SK-N-SH (cell line): ENCODE results near the gene OGFR. TPM values are rescaled to one million over a fixed set of nuclear protein-coding genes. Genes with fewer than 3 reads are reported as not detected.

ENCODE experiments used
- CTCF ChIA-PET: fragments of 300-600, 350-600 bp; formaldehyde crosslinking; extraction: SDS; loops from one replicate; lab custom pipeline; 2021; lab: Yijun Ruan, JAX
- POLR2A ChIA-PET: fragments of 350-600 bp; sonication (Branson Sonifier 250); formaldehyde crosslinking; extraction: SDS; loops from one replicate; lab custom pipeline; 2020; ENCODE audit warnings: antibody characterized with exemption, inconsistent platforms; lab: Yijun Ruan, JAX
- DNase-seq: peaks from one replicate; pipeline ENCODE4 v3.0.0; 2012
- H2AFZ ChIP-seq: fragments of 200-600 bp; sonication (generic); 2 replicates; pipeline ENCODE4 v1.8.1; 2016; ENCODE audit warnings: antibody characterized with exemption, mild to moderate bottlenecking, low read depth
- H3F3A ChIP-seq: fragments of 200-600 bp; sonication (generic); replicated peaks from 2 replicates; pipeline ENCODE3; 2016; ENCODE audit warnings: antibody characterized with exemption, mild to moderate bottlenecking; ENCODE audit not compliant: insufficient read depth
- H3K27ac ChIP-seq, 2 experiments: fragments of 200-500 bp in 1 of 2; fragments of 200-600 bp in 1 of 2; sonication (Bioruptor generic) in 1 of 2; sonication (generic), shearing (Covaris generic) in 1 of 2; 2 replicates each; pipeline versions ENCODE4 v1.5.1 to v1.6.1; 2014 to 2016; ENCODE audit warnings: low read depth in 2 of 2, inconsistent platforms in 1 of 2, low read length in 1 of 2, mild to moderate bottlenecking in 1 of 2, mixed read lengths in 1 of 2
- H3K27me3 ChIP-seq: fragments of 200-600 bp; sonication (generic), shearing (Covaris generic); 2 replicates; pipeline ENCODE4 v1.6.1; 2016; ENCODE audit warnings: mixed run types; ENCODE audit not compliant: insufficient read depth
- H3K36me3 ChIP-seq, 2 experiments: fragments of 200-500 bp in 1 of 2; fragments of 200-600 bp in 1 of 2; sonication (Bioruptor generic) in 1 of 2; sonication (generic) in 1 of 2; replicated peaks in 1 of 2; 2 replicates each; pipeline versions ENCODE3 to v1.5.1; 2014 to 2016; ENCODE audit warnings: low read length in 1 of 2, mild to moderate bottlenecking in 1 of 2; ENCODE audit not compliant: insufficient read depth in 2 of 2, control insufficient read depth in 1 of 2
- H3K4me1 ChIP-seq, 2 experiments: fragments of 200-500 bp in 1 of 2; fragments of 200-600 bp in 1 of 2; sonication (Bioruptor generic) in 1 of 2; sonication (generic), shearing (Covaris generic) in 1 of 2; 2 replicates each; pipeline versions ENCODE4 v1.5.1 to v1.6.1; 2014 to 2016; ENCODE audit warnings: low read depth in 1 of 2, low read length in 1 of 2, mixed run types in 1 of 2; ENCODE audit not compliant: insufficient read depth in 2 of 2, control insufficient read depth in 1 of 2
- H3K4me2 ChIP-seq: fragments of 200-600 bp; sonication (generic), shearing (Covaris generic); 2 replicates; pipeline ENCODE4 v1.6.1; 2017; ENCODE audit warnings: mixed run types
- H3K4me3 ChIP-seq, 2 experiments: fragments of 200-500 bp in 1 of 2; fragments of 200-600 bp in 1 of 2; sonication (Bioruptor generic) in 1 of 2; sonication (generic), shearing (Covaris generic) in 1 of 2; 2 replicates each; pipeline versions ENCODE4 v1.5.1 to v1.8.1; 2014 to 2016; ENCODE audit warnings: low read depth in 2 of 2, inconsistent platforms in 1 of 2, low read length in 1 of 2, mild to moderate bottlenecking in 1 of 2, mixed read lengths in 1 of 2, moderate library complexity in 1 of 2
- H3K79me2 ChIP-seq: fragments of 200-600 bp; sonication (generic); 2 replicates; pipeline ENCODE4 v1.8.1; 2017; ENCODE audit warnings: mild to moderate bottlenecking; ENCODE audit not compliant: insufficient read depth
- H3K9ac ChIP-seq: fragments of 200-600 bp; sonication (generic); 2 replicates; pipeline ENCODE4 v1.6.1; 2017; ENCODE audit warnings: mixed run types
- H3K9me2 ChIP-seq: fragments of 200-600 bp; sonication (generic); 2 replicates; pipeline ENCODE4 v1.6.1; 2017; ENCODE audit warnings: mixed run types
- H3K9me3 ChIP-seq: fragments of 200-600 bp; sonication (generic); 2 replicates; pipeline ENCODE4 v1.6.1; 2017; ENCODE audit warnings: mixed run types, mild to moderate bottlenecking, moderate library complexity
- H4K20me1 ChIP-seq: fragments of 200-600 bp; sonication (generic); 2 replicates; pipeline ENCODE4 v1.6.1; 2017; ENCODE audit warnings: mild to moderate bottlenecking, mixed run types; ENCODE audit not compliant: insufficient read depth
- EP300 ChIP-seq, 2 experiments: IDR thresholded peaks; 2 replicates each; pipeline versions ENCODE4 v1.4.0 to v1.6.1; 2012; ENCODE audit warnings: borderline replicate concordance in 1 of 2, low read depth in 1 of 2, low read length in 1 of 2
- FOSL2 ChIP-seq: IDR thresholded peaks from 2 replicates; pipeline ENCODE4 v1.4.0; 2012; ENCODE audit warnings: low read depth, mild to moderate bottlenecking, moderate library complexity, borderline replicate concordance
- FOXJ3 ChIP-seq: sonication (generic); formaldehyde crosslinking; IDR thresholded peaks from 2 replicates; pipeline ENCODE4 v1.5.1; 2020; ENCODE audit warnings: mild to moderate bottlenecking, missing genetic modification reagents
- FOXM1 ChIP-seq: IDR thresholded peaks from 2 replicates; pipeline ENCODE4 v1.4.0; 2012; ENCODE audit warnings: low read depth, mild to moderate bottlenecking
- GABPA ChIP-seq: IDR thresholded peaks from 2 replicates; pipeline ENCODE4 v1.4.0; 2012; ENCODE audit warnings: low read depth, mild to moderate bottlenecking
- MXI1 ChIP-seq: IDR thresholded peaks from 2 replicates; pipeline ENCODE4 v1.6.1; 2012; ENCODE audit warnings: mild to moderate bottlenecking, low read depth, low read length, improper control_type of control experiment
- NFIC ChIP-seq: IDR thresholded peaks from 2 replicates; pipeline ENCODE4 v1.4.0; 2012; ENCODE audit warnings: borderline replicate concordance
- NRF1 ChIP-seq: IDR thresholded peaks from 2 replicates; pipeline ENCODE4 v1.6.1; 2012; ENCODE audit warnings: low read depth, mild to moderate bottlenecking, low read length
- POLR2AphosphoS5 ChIP-seq: IDR thresholded peaks from 2 replicates; pipeline ENCODE4 v1.6.1; 2012; ENCODE audit warnings: low read depth, low read length
- RCOR1 ChIP-seq: fragments of 150-350 bp; IDR thresholded peaks from 2 replicates; pipeline ENCODE4 v1.6.1; 2017; ENCODE audit warnings: antibody characterized with exemption, low read length
- RXRA ChIP-seq: IDR thresholded peaks from 2 replicates; pipeline ENCODE4 v1.4.0; 2012; ENCODE audit warnings: low read depth, mild to moderate bottlenecking, borderline replicate concordance
- SMC3 ChIP-seq: IDR thresholded peaks from 2 replicates; pipeline ENCODE4 v1.6.1; 2012; ENCODE audit warnings: low read depth, low read length, improper control_type of control experiment
- TAF1 ChIP-seq: IDR thresholded peaks from 2 replicates; pipeline ENCODE4 v1.6.1; 2012; ENCODE audit warnings: low read depth, mild to moderate bottlenecking, low read length, moderate library complexity, borderline replicate concordance
- TCF12 ChIP-seq: IDR thresholded peaks from 2 replicates; pipeline ENCODE4 v1.4.0; 2012
- TEAD4 ChIP-seq: IDR thresholded peaks from 2 replicates; pipeline ENCODE4 v1.4.0; 2012; ENCODE audit warnings: mild to moderate bottlenecking, borderline replicate concordance; ENCODE audit not compliant: insufficient read depth
- YY1 ChIP-seq: IDR thresholded peaks from 2 replicates; pipeline ENCODE4 v1.4.0; 2012; ENCODE audit warnings: low read depth, mild to moderate bottlenecking
- WGBS: methylation state at CpG from one replicate; pipeline ENCODE4 v1.1.6; 2017; ENCODE audit warnings: low lambda C conversion rate; 5-methylcytosine and 5-hydroxymethylcytosine counted together
- polyA plus RNA-seq, 3 experiments: library from polyadenylated mRNA; depleted of rRNA; stranded (reverse); fragments of >200 nt; gene quantifications; 2 replicates each; pipeline ENCODE4 v1.2.3, GENCODE V29; 2012
- TF ChIP-seq, protein P1 (sequence below): IDR thresholded peaks from 2 replicates; pipeline ENCODE4 v1.6.1; 2012; ENCODE audit warnings: mild to moderate bottlenecking, low read depth, low read length, moderate library complexity
- TF ChIP-seq, protein P2 (sequence below): fragments of 150-350 bp; IDR thresholded peaks from 2 replicates; pipeline ENCODE4 v1.6.1; 2017; ENCODE audit warnings: antibody characterized with exemption, low read length, low read depth, borderline replicate concordance
- TF ChIP-seq, protein P3 (sequence below): IDR thresholded peaks from 2 replicates; pipeline ENCODE4; 2012

OGFR gene
- polyA plus RNA-seq, 1 of the 3 experiments (the other 2 are of a cell fraction) = 60.8 TPM

DNA sequence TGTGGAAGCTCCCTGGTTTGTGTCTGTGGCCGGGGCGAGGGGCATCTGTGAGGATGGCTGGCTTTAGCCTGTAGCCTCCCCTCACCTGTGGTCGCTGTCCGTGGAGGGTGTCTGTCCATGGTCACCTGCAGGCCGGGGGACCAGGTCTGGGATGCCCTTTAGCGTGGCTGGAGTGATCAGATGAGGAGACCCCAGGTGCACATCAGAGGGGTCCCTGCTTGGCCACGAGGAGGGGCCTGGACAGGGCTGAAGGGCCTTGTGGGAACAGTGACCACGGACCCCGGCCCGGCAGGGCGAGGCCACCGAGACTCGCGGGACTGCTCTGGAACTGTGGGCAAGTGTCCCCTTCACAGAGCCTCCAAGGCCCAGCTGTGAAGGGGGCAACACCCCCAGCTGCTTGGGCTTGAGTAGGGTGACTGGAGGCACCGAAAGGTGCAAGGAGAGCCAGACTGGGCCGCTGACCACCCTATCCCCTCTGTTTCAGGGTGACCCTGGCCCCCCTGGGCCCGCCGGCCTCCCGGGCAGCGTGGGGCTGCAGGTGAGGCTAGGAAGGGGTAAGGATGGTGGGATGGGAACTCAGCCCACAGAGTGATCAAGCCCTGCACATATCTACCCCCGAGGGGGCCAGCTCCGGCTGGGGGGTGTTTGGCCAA lies 20.8 kb downstream of the OGFR start (continued):
- TF ChIP-seq, protein P1, sequence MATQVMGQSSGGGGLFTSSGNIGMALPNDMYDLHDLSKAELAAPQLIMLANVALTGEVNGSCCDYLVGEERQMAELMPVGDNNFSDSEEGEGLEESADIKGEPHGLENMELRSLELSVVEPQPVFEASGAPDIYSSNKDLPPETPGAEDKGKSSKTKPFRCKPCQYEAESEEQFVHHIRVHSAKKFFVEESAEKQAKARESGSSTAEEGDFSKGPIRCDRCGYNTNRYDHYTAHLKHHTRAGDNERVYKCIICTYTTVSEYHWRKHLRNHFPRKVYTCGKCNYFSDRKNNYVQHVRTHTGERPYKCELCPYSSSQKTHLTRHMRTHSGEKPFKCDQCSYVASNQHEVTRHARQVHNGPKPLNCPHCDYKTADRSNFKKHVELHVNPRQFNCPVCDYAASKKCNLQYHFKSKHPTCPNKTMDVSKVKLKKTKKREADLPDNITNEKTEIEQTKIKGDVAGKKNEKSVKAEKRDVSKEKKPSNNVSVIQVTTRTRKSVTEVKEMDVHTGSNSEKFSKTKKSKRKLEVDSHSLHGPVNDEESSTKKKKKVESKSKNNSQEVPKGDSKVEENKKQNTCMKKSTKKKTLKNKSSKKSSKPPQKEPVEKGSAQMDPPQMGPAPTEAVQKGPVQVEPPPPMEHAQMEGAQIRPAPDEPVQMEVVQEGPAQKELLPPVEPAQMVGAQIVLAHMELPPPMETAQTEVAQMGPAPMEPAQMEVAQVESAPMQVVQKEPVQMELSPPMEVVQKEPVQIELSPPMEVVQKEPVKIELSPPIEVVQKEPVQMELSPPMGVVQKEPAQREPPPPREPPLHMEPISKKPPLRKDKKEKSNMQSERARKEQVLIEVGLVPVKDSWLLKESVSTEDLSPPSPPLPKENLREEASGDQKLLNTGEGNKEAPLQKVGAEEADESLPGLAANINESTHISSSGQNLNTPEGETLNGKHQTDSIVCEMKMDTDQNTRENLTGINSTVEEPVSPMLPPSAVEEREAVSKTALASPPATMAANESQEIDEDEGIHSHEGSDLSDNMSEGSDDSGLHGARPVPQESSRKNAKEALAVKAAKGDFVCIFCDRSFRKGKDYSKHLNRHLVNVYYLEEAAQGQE = no peak

DNA sequence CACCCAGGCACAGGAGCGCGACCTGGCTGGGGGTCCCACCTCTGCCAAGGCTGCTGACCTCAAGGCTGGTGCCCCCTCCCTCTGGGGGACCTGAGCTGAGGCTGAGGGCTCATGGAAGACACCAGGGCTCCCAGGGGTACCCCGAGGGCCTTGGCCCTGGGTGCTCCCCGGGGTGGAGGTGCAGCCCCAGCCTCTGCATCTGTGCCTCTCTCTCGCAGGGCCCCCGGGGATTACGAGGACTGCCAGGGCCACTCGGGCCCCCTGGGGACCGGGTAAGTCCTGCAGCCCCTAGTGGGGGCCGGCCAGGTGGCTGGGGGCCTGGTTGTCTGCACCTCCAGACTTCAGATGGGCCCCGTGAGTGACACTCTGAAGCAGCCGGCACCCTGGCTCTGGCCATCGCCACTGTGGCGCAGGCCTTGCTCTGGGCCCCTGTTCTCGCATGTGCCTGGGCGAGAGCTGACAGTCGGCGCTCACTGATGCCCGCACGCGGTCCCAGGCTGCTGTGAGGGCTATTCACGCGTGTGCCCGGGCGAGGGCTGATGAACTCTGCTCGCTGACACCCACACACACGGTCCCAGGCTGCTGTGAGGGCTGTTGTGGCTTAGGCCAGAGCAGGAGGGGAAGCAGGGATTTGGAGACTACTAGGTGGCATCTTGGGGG lies 21.5 kb downstream of the OGFR start:
- Histone ChIP-seq H3K4me1 (peaks cover 5 to 33% of the 10 kb centered on the region in 2 experiments; a peak in 2 of 4 replicates), H3K4me3 (no peak overlapping the region), H2AFZ (no peak overlapping the region), H3K27me3 (no peaks in the 10 kb centered on the region), H3K27ac (no peak overlapping the region), H4K20me1 (no peaks in the 10 kb centered on the region), H3K36me3 (no peaks in the 10 kb centered on the region), H3K9ac (no peak overlapping the region), H3K4me2 (no peak overlapping the region), H3K79me2 (no peaks in the 10 kb centered on the region), H3K9me3 (no peaks in the 10 kb centered on the region), H3F3A (peaks cover 8% of the 10 kb centered on the region), H3K9me2 (no peaks in the 10 kb centered on the region)
- no peak for DNase-seq
- no peak for TF ChIP-seq SMC3
- TF ChIP-seq YY1 = no peak
- no peak for TF ChIP-seq NRF1
- no peak for TF ChIP-seq NFIC
- TF ChIP-seq TAF1 = no peak
- TF ChIP-seq MXI1 = no peak
- TF ChIP-seq, protein P2, sequence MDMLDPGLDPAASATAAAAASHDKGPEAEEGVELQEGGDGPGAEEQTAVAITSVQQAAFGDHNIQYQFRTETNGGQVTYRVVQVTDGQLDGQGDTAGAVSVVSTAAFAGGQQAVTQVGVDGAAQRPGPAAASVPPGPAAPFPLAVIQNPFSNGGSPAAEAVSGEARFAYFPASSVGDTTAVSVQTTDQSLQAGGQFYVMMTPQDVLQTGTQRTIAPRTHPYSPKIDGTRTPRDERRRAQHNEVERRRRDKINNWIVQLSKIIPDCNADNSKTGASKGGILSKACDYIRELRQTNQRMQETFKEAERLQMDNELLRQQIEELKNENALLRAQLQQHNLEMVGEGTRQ = no peak
- no peak for TF ChIP-seq FOXM1
- no peak for TF ChIP-seq EP300 (IDR thresholded peaks at IDR 0.05; ENCODE audit: borderline replicate concordance in 1 of 2, low read depth in 1 of 2, low read length in 1 of 2)
- TF ChIP-seq, protein P3, sequence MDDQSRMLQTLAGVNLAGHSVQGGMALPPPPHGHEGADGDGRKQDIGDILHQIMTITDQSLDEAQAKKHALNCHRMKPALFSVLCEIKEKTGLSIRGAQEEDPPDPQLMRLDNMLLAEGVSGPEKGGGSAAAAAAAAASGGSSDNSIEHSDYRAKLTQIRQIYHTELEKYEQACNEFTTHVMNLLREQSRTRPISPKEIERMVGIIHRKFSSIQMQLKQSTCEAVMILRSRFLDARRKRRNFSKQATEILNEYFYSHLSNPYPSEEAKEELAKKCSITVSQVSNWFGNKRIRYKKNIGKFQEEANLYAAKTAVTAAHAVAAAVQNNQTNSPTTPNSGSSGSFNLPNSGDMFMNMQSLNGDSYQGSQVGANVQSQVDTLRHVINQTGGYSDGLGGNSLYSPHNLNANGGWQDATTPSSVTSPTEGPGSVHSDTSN = no peak
- no peak for TF ChIP-seq GABPA
- TF ChIP-seq FOXJ3 = no peak
- TF ChIP-seq TEAD4 = no peak
- TF ChIP-seq RXRA = no peak
- TF ChIP-seq POLR2AphosphoS5 = no peak
- TF ChIP-seq TCF12 = no peak
- no peak for TF ChIP-seq FOSL2
- no peak for TF ChIP-seq RCOR1
- TF ChIP-seq, protein P1 = no peak
- WGBS = 80% methylated on average over 4 of the region's 27 CpGs
- POLR2A ChIA-PET = no interaction called here
- CTCF ChIA-PET = interaction anchor here (0.8 kb wide), 1 partner anchor 21 kb away, joined by 3 read pairs; no protein-coding TSS in a partner anchor
